HepG2 (cell line): Measurements from ENCODE around the gene VDAC2. TPM values are rescaled to one million over a fixed set of nuclear protein-coding genes. Genes with fewer than 3 reads are reported as not detected.

Experiments used
- ELK4 ChIP-seq: sonication (generic); formaldehyde crosslinking; IDR thresholded peaks from 2 replicates; pipeline ENCODE4 v1.9.0; 2021; ENCODE audit warnings: missing genetic modification reagents, borderline replicate concordance
- HDAC2 ChIP-seq: sonication (generic); formaldehyde crosslinking; IDR thresholded peaks from 2 replicates; pipeline ENCODE4 v1.4.0; 2020; ENCODE audit warnings: missing genetic modification reagents
- JUNB ChIP-seq: sonication (generic); formaldehyde crosslinking; IDR thresholded peaks from 2 replicates; pipeline ENCODE4 v1.8.0; 2022; ENCODE audit warnings: missing genetic modification reagents, mild to moderate bottlenecking, borderline replicate concordance
- KDM1A ChIP-seq: IDR thresholded peaks from 2 replicates; pipeline ENCODE4 v1.6.1; 2016; ENCODE audit warnings: missing compliant biosample characterization
- MED8 ChIP-seq: sonication (generic); formaldehyde crosslinking; IDR thresholded peaks from 2 replicates; pipeline ENCODE4 v1.8.1; 2023; ENCODE audit warnings: mild to moderate bottlenecking, missing genetic modification reagents; ENCODE audit not compliant: insufficient replicate concordance
- NFIB ChIP-seq: sonication (generic); formaldehyde crosslinking; IDR thresholded peaks from 2 replicates; pipeline ENCODE4 v1.9.0; 2021; ENCODE audit warnings: missing genetic modification reagents, mild to moderate bottlenecking, borderline replicate concordance
- NKX3-1 ChIP-seq: sonication (generic); formaldehyde crosslinking; IDR thresholded peaks from 2 replicates; pipeline ENCODE4 v1.5.0; 2020; ENCODE audit warnings: missing genetic modification reagents
- STAT6 ChIP-seq: sonication (generic); formaldehyde crosslinking; IDR thresholded peaks from 2 replicates; pipeline ENCODE4 v1.4.0; 2020; ENCODE audit warnings: missing genetic modification reagents, mild to moderate bottlenecking, borderline replicate concordance
- TBL1XR1 ChIP-seq: fragments of 150-350 bp; IDR thresholded peaks from 2 replicates; pipeline ENCODE4 v1.6.1; 2014; ENCODE audit warnings: borderline replicate concordance, low read length; ENCODE audit not compliant: partially characterized antibody
- TCF7L2 ChIP-seq: IDR thresholded peaks from 2 replicates; pipeline ENCODE4 v1.6.1; 2011; ENCODE audit warnings: mild to moderate bottlenecking, low read depth, low read length, moderate library complexity
- ZFAT ChIP-seq: sonication (generic); formaldehyde crosslinking; conservative IDR thresholded peaks from 2 replicates; pipeline ENCODE4 v1.8.1; 2023; ENCODE audit warnings: missing genetic modification reagents, inconsistent platforms
- ZNF232 ChIP-seq: sonication (generic); formaldehyde crosslinking; IDR thresholded peaks from 2 replicates; pipeline ENCODE4 v1.4.0; 2020; ENCODE audit warnings: missing genetic modification reagents, borderline replicate concordance
- ZNF263 ChIP-seq: sonication (generic); formaldehyde crosslinking; IDR thresholded peaks from 2 replicates; pipeline ENCODE4 v1.4.0; 2020; ENCODE audit warnings: missing genetic modification reagents
- ZNF609 ChIP-seq: sonication (generic); formaldehyde crosslinking; IDR thresholded peaks from 2 replicates; pipeline ENCODE4 v1.4.0; 2020; ENCODE audit warnings: mild to moderate bottlenecking, missing genetic modification reagents, borderline replicate concordance
- polyA plus RNA-seq, 8 experiments: library from polyadenylated mRNA; depleted of rRNA in 3 of 8; stranded (reverse) in 7 of 8; unstranded in 1 of 8; fragments of >200 nt; fragmentation: Illumina TruSeq in 4 of 8; extraction: Trizol in 4 of 8; gene quantifications; 2 replicates each; pipeline versions ENCODE4 v1.2.1 to v1.2.3, GENCODE V29; 2011 to 2016; ENCODE audit warnings: low read depth in 4 of 8, missing spikeins in 1 of 8, mixed read lengths in 1 of 8; ENCODE audit not compliant: insufficient read depth in 1 of 8
- total RNA-seq, 5 experiments: library from RNA; depleted of rRNA; stranded (reverse); fragments of >200 nt; fragmentation: Illumina TruSeq; extraction: Trizol; gene quantifications; 2 replicates each; pipeline ENCODE4 v1.2.3, GENCODE V29; 2016; ENCODE audit warnings: low read depth in 1 of 5
- TF ChIP-seq, protein P1 (sequence below): IDR thresholded peaks from 2 replicates; pipeline ENCODE4 v1.6.1; 2016; ENCODE audit warnings: mild to moderate bottlenecking
- TF ChIP-seq, protein P2 (sequence below): IDR thresholded peaks from 2 replicates; pipeline ENCODE4 v1.6.1; 2016; ENCODE audit warnings: missing genetic modification reagents, missing compliant biosample characterization
- TF ChIP-seq, protein P3 (sequence below): sonication (generic); formaldehyde crosslinking; IDR thresholded peaks from 2 replicates; pipeline ENCODE4 v1.5.0; 2020; ENCODE audit warnings: missing genetic modification reagents
- TF ChIP-seq, protein P4 (sequence below): sonication (generic); formaldehyde crosslinking; IDR thresholded peaks from 2 replicates; pipeline ENCODE4 v1.8.1; 2023; ENCODE audit warnings: mild to moderate bottlenecking, missing genetic modification reagents, borderline replicate concordance

The VDAC2 gene
- total and polyA plus RNA-seq, 2 of the 13 experiments (the other 11 are each of a cell fraction or from before 2014, with no cell fraction given): 67.9 to 222 TPM

DNA sequence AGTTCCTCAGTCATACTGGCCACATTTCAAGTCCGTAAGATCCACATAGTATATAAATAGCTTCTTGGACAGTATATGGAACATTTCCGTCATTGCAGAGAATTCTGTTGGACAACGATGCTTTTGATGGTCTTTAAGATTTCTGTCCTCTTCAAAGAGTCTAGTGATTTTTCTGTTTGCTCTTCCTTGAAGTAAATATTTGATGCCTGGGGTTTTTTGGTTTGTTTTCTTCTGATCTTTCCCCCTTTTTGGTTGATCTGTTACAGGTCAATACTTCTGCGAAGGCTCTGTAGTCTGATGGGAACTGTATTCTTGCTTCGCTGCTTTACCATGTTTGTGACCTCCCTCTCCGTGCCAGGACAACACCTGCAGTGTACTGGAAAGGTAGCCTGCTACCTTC is 42.3 kb upstream of the VDAC2 start (continued):
- TF ChIP-seq, protein P1, sequence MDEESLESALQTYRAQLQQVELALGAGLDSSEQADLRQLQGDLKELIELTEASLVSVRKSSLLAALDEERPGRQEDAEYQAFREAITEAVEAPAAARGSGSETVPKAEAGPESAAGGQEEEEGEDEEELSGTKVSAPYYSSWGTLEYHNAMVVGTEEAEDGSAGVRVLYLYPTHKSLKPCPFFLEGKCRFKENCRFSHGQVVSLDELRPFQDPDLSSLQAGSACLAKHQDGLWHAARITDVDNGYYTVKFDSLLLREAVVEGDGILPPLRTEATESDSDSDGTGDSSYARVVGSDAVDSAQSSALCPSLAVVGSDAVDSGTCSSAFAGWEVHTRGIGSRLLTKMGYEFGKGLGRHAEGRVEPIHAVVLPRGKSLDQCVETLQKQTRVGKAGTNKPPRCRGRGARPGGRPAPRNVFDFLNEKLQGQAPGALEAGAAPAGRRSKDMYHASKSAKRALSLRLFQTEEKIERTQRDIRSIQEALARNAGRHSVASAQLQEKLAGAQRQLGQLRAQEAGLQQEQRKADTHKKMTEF (CRISPR knock-in tag): peak; percentile 92
- TF ChIP-seq, protein P2, sequence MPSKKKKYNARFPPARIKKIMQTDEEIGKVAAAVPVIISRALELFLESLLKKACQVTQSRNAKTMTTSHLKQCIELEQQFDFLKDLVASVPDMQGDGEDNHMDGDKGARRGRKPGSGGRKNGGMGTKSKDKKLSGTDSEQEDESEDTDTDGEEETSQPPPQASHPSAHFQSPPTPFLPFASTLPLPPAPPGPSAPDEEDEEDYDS (CRISPR knock-in tag): peak; percentile 41; the same call in 1 of the 2 replicates
- no peak for TF ChIP-seq ZFAT
- TF ChIP-seq, protein P3, sequence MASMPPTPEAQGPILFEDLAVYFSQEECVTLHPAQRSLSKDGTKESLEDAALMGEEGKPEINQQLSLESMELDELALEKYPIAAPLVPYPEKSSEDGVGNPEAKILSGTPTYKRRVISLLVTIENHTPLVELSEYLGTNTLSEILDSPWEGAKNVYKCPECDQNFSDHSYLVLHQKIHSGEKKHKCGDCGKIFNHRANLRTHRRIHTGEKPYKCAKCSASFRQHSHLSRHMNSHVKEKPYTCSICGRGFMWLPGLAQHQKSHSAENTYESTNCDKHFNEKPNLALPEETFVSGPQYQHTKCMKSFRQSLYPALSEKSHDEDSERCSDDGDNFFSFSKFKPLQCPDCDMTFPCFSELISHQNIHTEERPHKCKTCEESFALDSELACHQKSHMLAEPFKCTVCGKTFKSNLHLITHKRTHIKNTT: no peak
- TF ChIP-seq NKX3-1 (CRISPR knock-in tag): peak; percentile 54; the same call in 1 of the 2 replicates
- TF ChIP-seq ZNF263: no peak
- TF ChIP-seq, protein P4, sequence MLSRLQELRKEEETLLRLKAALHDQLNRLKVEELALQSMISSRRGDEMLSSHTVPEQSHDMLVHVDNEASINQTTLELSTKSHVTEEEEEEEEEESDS: no peak
- TF ChIP-seq STAT6: 0 out of 2 replicates have a peak, but pooled peaks have one; percentile 34
- peak; percentile 93 for TF ChIP-seq TCF7L2
- TF ChIP-seq JUNB (CRISPR knock-in tag): peak; percentile 13; the same call in 1 of the 2 replicates
- TF ChIP-seq KDM1A (CRISPR knock-in tag): no peak
- TF ChIP-seq ELK4: no peak
- TF ChIP-seq MED8 (CRISPR knock-in tag): no peak
- TF ChIP-seq ZNF232: no peak; the same call in 1 of the 2 replicates
- TF ChIP-seq HDAC2: peak; percentile 87
- no peak for TF ChIP-seq NFIB (CRISPR knock-in tag)
- peak; percentile 48 for TF ChIP-seq TBL1XR1
- TF ChIP-seq ZNF609 (CRISPR knock-in tag): peak; percentile 90
